K562 (cell line): ENCODE results near the gene ART4. TPM values are rescaled to one million over a fixed set of nuclear protein-coding genes. Genes with fewer than 3 reads are reported as not detected.

Experiments
- EHMT2 ChIP-seq: fragments of 450-650 bp; IDR thresholded peaks from 2 replicates; pipeline ENCODE4 v1.6.1; 2018; ENCODE audit warnings: antibody characterized with exemption
- GTF2E2 ChIP-seq: fragments of 200-800 bp; sonication (Bioruptor generic); IDR thresholded peaks from 2 replicates; pipeline ENCODE4 v1.6.1; 2016; ENCODE audit warnings: missing genetic modification characterization, missing compliant biosample characterization
- IRF2 ChIP-seq: sonication (generic); formaldehyde crosslinking; IDR thresholded peaks from 2 replicates; pipeline ENCODE4 v1.8.1; 2022; ENCODE audit warnings: mild to moderate bottlenecking, missing genetic modification reagents
- TAF1 ChIP-seq: IDR thresholded peaks from 2 replicates; pipeline ENCODE4 v1.6.1; 2011; ENCODE audit warnings: mild to moderate bottlenecking, low read length, moderate library complexity; ENCODE audit not compliant: insufficient read depth, control insufficient read depth, severe bottlenecking; ENCODE audit errors: extremely low read depth
- TAF7 ChIP-seq: fragments of 450-650 bp; IDR thresholded peaks from 2 replicates; pipeline ENCODE4 v1.6.1; 2016; ENCODE audit warnings: missing genetic modification characterization, missing compliant biosample characterization
- ZNF282 ChIP-seq: sonication (generic); formaldehyde crosslinking; IDR thresholded peaks from 2 replicates; pipeline ENCODE4 v1.8.1; 2023; ENCODE audit warnings: missing genetic modification reagents
- ZNF407 ChIP-seq: fragments of 450-650 bp; IDR thresholded peaks from 2 replicates; pipeline ENCODE4 v1.6.1; 2016; ENCODE audit warnings: low read depth
- ZNF75A ChIP-seq: fragments of 450-650 bp; formaldehyde crosslinking; IDR thresholded peaks from 2 replicates; pipeline ENCODE4 v1.4.0; 2020; ENCODE audit warnings: mild to moderate bottlenecking
- polyA plus RNA-seq, 8 experiments: library from polyadenylated mRNA; depleted of rRNA in 4 of 8; stranded (reverse) in 5 of 8; unstranded in 3 of 8; fragments of >200 nt; fragmentation: Nextera tagmentation in 2 of 8; fragmentation: Illumina TruSeq in 1 of 8; extraction: Ambion mirVana in 2 of 8; extraction: Trizol in 1 of 8; gene quantifications; 2 replicates each; pipeline versions ENCODE4 v1.2.1 to v1.2.3, GENCODE V29; 2011 to 2014; ENCODE audit warnings: inconsistent platforms in 1 of 8, missing spikeins in 1 of 8
- total RNA-seq, 7 experiments: library from RNA; depleted of rRNA in 6 of 7; stranded (reverse); fragments of >200 nt in 6 of 7; fragmentation: Illumina TruSeq in 2 of 7; extraction: Trizol in 2 of 7; gene quantifications; 2 replicates each; pipeline versions ENCODE4 v1.2.1 to v1.2.3, GENCODE V29; 2011 to 2021; ENCODE audit warnings: low replicate concordance in 1 of 7

The ART4 gene
- total and polyA plus RNA-seq, 9 of the 15 experiments (the other 6 are each of a cell fraction or from before 2014, with no cell fraction given), result 0.07 TPM; not detected in 8

GRCh38 chr12:14841761-14842160 is 1.6 kb downstream of the ART4 start (continued):
- no peak for TF ChIP-seq ZNF407
- no peak for TF ChIP-seq ZNF75A (CRISPR knock-in tag)
- TF ChIP-seq GTF2E2 (tag), result no peak
- no peak for TF ChIP-seq TAF1
- TF ChIP-seq EHMT2, result no peak
- TF ChIP-seq ZNF282 (CRISPR knock-in tag), result no peak
- no peak for TF ChIP-seq IRF2 (CRISPR knock-in tag)
- TF ChIP-seq TAF7 (tag), result no peak
- TF ChIP-seq, all 486 proteins: peak for 0
